ENCODE results near the gene MYBBP1A. TPM values are rescaled to one million over a fixed set of nuclear protein-coding genes. Genes with fewer than 3 reads are reported as not detected.

Gene MYBBP1A
- total and polyA plus RNA-seq, 2 of the 13 experiments (the other 11 are each of a cell fraction or from before 2014, with no cell fraction given), result 18.6 to 54.8 TPM

DNA sequence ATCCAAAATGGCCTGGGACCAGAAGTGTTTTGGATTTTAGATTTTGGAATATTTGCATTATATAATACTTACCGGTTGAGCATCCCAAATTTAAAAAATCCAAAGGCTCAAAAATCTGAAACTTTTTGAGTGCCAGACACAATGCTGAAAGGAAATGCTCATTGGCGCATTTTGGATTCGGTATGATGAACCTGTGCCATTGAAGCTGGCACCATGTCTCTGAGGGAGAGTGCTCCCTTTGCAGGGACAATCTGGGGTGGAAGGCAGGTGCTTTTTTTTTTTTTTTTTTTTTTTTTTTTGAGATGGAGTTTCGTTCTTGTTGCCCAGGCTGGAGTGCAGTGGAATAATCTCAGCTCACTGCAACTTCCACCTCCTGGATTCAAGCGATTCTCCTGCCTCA lies 46.9 kb upstream of the MYBBP1A start:
- intact Hi-C loops (cut with micrococcal nuclease; ENCODE audit: unreplicated experiment), result no loop called here
- Histone ChIP-seq H4K20me1 (ENCODE audit: insufficient read depth, low read length) (no peaks in the 10 kb centered on the region), H3K27ac (ENCODE audit: extremely low read length, insufficient read depth, low read length) (no peak overlapping the region), H3K4me1 (ENCODE audit: insufficient read depth, low read length) (peaks cover 41% of the 10 kb centered on the region), H3K4me3 (replicated peaks in 1 of 3; ENCODE audit: insufficient read depth in 1 of 3, low read depth in 2 of 3, low read length in 3 of 3) (no peak overlapping the region), H3K4me2 (ENCODE audit: low read depth, low read length) (no peak overlapping the region), H2AFZ (ENCODE audit: low read length) (no peak overlapping the region), H3K9me3 (ENCODE audit: low read length) (no peaks in the 10 kb centered on the region), H3K79me2 (ENCODE audit: insufficient read depth, low read length) (no peaks in the 10 kb centered on the region), H3K27me3 (ENCODE audit: control insufficient read depth in 1 of 2, insufficient read depth in 2 of 2, low read length in 2 of 2) (no peaks in the 10 kb centered on the region), H3K36me3 (replicated peaks in 1 of 2; ENCODE audit: control insufficient read depth in 1 of 2, insufficient read depth in 2 of 2, low read length in 2 of 2) (no peaks in the 10 kb centered on the region), H3K9ac (ENCODE audit: insufficient read depth, low read depth, low read length) (no peak overlapping the region)
- no peak for ATAC-seq
- in situ Hi-C loops (cut with HindIII; ENCODE audit: extremely low pct_ligation_motif_present, low pct_unique_long_range_greater_than_20kb), result no loop called here
- no peak for TF ChIP-seq DBP (CRISPR knock-in tag; IDR thresholded peaks at IDR 0.05; ENCODE audit: not compliant biosample characterization)
- TF ChIP-seq SRSF1 (optimal IDR thresholded peaks at IDR 0.05; ENCODE audit: low read depth, low read length), result no peak
- TF ChIP-seq YY1 (IDR thresholded peaks at IDR 0.05; ENCODE audit: insufficient read depth, insufficient replicate concordance, low read depth, low read length), result no peak
- no peak for TF ChIP-seq ZNF331 (CRISPR knock-in tag; IDR thresholded peaks at IDR 0.05)
- no peak for TF ChIP-seq BRF2 (CRISPR knock-in tag; IDR thresholded peaks at IDR 0.05)
- TF ChIP-seq, protein P1, sequence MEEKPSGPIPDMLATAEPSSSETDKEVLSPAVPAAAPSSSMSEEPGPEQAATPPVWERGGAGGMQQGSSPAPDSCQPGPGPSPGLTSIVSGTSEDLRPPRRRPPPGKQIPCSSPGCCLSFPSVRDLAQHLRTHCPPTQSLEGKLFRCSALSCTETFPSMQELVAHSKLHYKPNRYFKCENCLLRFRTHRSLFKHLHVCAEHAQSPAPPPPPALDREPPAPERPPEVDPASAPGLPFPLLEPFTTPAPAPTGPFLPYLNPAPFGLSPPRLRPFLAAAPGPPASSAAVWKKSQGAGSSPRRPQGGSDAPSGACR (CRISPR knock-in tag; IDR thresholded peaks at IDR 0.05), result no peak
- TF ChIP-seq, protein P2, sequence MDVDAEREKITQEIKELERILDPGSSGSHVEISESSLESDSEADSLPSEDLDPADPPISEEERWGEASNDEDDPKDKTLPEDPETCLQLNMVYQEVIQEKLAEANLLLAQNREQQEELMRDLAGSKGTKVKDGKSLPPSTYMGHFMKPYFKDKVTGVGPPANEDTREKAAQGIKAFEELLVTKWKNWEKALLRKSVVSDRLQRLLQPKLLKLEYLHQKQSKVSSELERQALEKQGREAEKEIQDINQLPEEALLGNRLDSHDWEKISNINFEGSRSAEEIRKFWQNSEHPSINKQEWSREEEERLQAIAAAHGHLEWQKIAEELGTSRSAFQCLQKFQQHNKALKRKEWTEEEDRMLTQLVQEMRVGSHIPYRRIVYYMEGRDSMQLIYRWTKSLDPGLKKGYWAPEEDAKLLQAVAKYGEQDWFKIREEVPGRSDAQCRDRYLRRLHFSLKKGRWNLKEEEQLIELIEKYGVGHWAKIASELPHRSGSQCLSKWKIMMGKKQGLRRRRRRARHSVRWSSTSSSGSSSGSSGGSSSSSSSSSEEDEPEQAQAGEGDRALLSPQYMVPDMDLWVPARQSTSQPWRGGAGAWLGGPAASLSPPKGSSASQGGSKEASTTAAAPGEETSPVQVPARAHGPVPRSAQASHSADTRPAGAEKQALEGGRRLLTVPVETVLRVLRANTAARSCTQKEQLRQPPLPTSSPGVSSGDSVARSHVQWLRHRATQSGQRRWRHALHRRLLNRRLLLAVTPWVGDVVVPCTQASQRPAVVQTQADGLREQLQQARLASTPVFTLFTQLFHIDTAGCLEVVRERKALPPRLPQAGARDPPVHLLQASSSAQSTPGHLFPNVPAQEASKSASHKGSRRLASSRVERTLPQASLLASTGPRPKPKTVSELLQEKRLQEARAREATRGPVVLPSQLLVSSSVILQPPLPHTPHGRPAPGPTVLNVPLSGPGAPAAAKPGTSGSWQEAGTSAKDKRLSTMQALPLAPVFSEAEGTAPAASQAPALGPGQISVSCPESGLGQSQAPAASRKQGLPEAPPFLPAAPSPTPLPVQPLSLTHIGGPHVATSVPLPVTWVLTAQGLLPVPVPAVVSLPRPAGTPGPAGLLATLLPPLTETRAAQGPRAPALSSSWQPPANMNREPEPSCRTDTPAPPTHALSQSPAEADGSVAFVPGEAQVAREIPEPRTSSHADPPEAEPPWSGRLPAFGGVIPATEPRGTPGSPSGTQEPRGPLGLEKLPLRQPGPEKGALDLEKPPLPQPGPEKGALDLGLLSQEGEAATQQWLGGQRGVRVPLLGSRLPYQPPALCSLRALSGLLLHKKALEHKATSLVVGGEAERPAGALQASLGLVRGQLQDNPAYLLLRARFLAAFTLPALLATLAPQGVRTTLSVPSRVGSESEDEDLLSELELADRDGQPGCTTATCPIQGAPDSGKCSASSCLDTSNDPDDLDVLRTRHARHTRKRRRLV (CRISPR knock-in tag; IDR thresholded peaks at IDR 0.05), result no peak
- BruUV-seq (replicated peaks), result no TSS peak
- DNase-seq (ENCODE audit: low spot score), result no peak
- ChIA-PET POLR2A (no interaction called here), CTCF (ENCODE audit: low intra/inter-chr PET ratio, low total read pairs) (no interaction called here)
- FAIRE-seq, result no peak
- WGBS (ENCODE audit: low lambda C conversion rate), result 73% methylated on average over 5 of the region's 5 CpGs
